ENCODE data around the gene UPF2.

- TF ChIP-seq POLR2AphosphoS5 (IDR thresholded peaks at IDR 0.05; ENCODE audit: borderline replicate concordance, low read depth, low read length) (no peak), EZH2 (IDR thresholded peaks at IDR 0.05) (no peak), FOXP2 (optimal IDR thresholded peaks at IDR 0.05; ENCODE audit: control extremely low read depth, extremely low read length, insufficient read depth) (no peak)
Observed at GRCh38 chr10:11993834-11994468, 48.7 kb downstream of the UPF2 start.

Measured in SK-N-MC (cell line).